HG02840 (cell line): ENCODE measurements around the gene TLR9.
"Not testable (repeated sequence)": the region's sequence is repeated elsewhere in the genome, so short reads cannot be mapped to it uniquely, and the experiment has no call there.

Experiments used
- ATAC-seq: cut with Tn5 transposase; IDR thresholded peaks from one replicate; pipeline ENCODE4 v1.9.1; 2021; ENCODE audit warnings: mild to moderate bottlenecking, moderate library complexity, moderate number of reproducible peaks; ENCODE audit not compliant: unreplicated experiment, low FRiP score

The TLR9 gene, protein sequence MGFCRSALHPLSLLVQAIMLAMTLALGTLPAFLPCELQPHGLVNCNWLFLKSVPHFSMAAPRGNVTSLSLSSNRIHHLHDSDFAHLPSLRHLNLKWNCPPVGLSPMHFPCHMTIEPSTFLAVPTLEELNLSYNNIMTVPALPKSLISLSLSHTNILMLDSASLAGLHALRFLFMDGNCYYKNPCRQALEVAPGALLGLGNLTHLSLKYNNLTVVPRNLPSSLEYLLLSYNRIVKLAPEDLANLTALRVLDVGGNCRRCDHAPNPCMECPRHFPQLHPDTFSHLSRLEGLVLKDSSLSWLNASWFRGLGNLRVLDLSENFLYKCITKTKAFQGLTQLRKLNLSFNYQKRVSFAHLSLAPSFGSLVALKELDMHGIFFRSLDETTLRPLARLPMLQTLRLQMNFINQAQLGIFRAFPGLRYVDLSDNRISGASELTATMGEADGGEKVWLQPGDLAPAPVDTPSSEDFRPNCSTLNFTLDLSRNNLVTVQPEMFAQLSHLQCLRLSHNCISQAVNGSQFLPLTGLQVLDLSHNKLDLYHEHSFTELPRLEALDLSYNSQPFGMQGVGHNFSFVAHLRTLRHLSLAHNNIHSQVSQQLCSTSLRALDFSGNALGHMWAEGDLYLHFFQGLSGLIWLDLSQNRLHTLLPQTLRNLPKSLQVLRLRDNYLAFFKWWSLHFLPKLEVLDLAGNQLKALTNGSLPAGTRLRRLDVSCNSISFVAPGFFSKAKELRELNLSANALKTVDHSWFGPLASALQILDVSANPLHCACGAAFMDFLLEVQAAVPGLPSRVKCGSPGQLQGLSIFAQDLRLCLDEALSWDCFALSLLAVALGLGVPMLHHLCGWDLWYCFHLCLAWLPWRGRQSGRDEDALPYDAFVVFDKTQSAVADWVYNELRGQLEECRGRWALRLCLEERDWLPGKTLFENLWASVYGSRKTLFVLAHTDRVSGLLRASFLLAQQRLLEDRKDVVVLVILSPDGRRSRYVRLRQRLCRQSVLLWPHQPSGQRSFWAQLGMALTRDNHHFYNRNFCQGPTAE

DNA sequence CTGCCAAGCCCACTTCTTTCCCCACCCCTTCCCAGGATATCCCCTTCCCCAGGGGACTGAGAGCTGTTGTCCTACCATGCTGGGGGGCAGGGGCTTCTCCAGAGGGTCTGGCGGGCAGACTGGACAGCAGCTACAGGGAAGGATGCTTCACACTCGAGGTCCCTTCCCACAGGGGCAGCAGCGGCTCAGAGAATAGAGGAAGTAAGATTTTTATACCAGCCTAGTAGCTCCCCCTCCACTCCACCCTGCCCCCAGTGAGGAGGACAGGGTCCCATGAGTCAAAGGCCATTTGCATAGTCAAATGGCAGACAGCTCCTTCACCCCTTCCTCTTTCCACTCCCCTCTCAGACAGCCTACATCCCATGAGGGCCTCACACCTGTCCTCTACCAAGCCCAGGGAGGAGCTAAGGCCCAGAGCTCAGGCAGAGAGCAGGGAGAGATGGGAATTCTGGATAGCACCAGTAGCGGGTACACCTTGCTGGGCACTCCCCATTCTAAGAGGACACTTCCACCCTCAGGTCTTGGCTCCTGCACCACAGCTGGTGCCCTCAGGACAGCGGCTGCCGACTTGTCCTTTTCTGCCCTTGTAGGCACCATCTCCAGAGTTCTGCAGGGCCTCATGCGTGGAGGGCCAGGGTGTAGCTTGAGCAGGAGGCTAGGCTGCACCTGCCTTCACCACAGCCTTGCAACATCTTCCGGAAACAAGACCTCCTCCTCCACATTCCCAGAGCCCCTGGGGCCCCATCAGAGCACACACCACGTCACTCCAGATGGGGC lies at the start of gene TLR9:
TLR9 (minus strand) TSS at position 194 of the 777 bp plus-strand sequence; CDS start at position 78, 116 bp downstream.
- ATAC-seq, result peak; percentile 73

DNA sequence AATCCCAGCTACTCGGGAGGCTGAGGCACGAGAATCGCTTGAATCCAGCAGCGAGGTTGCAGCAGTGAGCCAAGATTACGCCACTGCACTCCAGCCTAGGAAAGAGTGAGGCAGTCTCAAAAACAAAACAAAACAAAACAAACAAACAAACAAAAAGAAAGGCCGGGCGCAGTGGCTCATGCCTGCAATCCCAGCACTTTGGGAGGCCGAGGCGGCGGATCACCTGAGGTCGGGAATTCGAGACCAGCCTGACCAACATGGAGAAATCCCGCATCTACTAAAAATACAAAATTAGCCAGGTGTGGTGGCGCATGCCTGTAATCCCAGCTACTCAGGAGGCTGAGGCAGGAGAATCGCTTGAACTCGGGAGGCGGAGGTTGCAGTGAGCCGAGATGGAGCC lies 49.3 kb upstream of the TLR9 start:
- not testable (repeated sequence) for ATAC-seq

DNA sequence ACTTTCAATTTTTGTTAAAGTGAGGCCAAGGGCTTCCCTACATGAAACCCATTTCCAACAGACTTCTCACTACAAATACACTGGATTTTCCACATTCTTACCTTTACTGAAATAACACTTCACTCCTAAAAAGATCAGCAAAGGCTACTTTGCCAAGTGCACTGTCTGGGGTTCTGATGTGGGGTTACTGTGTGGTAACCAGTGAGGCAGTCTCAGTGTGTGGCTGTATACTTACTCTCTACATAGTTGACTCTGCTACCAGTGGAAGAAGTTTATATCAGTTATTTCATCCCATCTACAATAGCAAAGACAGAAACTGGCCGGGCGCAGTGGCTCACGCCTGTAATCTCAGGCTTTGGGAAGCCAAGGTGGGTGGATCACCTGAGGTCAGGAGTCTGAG lies 47.4 kb upstream of the TLR9 start:
- ATAC-seq, result no peak

DNA sequence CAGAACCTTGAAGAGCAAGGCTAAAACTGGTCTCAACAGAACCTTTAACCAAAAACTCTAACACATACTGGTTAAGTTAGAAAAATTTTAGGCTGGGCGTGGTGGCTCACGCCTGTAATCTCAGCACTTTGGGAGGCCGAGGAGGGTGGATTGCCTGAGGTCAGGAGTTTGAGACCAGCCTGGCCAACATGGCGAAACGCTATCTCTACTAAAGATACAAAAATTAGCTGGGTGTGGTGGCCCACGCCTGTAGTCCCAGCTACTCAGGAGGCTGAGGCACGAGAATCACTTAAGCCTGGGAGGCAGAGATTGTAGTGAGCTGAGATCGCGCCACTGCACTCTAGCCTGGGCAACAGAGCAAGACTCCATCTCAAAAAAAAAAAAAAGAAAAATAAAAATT lies 46.7 kb upstream of the TLR9 start:
- ATAC-seq, result not testable (repeated sequence)

DNA sequence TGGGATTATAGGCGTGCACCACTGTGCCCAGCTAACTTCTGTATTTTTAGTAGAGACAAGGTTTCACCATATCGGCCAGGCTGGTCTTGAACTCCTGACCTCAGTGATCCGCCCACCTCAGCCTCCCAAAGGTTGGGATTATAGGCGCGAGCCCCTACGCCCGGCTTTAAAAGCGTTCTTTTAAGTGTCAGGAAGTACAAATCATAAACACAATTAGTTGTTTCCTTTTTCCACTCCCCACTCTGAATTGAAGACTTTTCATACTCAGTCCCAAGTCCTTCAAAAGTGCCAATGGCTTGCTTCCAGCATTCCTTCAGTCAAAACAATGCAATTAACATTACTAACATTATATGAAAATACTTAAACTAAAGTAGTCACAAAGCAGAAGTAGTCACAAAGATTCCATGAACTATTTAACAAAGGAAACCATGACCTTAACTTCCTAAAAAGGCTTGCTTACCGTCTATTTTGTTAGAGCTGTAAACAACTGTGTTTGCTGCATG lies 44.9 kb upstream of the TLR9 start:
- no peak for ATAC-seq

DNA sequence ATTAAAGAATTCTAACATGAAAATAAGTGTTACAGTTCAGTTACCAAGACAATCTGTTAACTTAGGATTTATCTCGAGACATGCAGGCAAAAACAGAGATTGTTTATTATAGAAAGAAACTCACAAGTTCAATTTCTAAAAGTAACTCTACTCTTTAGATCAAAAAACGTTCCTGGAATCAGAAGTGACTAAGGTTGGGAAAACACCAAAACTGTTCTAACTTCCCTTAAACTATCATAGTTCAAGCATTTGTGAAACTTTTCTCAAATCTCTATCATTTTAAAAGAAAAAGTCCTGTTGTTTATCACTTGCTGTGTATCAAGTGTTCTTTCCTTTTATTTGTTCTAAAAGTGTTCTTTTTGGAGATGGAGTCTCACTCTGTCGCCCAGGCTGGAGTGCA lies 44.3 kb upstream of the TLR9 start:
- no peak for ATAC-seq

DNA sequence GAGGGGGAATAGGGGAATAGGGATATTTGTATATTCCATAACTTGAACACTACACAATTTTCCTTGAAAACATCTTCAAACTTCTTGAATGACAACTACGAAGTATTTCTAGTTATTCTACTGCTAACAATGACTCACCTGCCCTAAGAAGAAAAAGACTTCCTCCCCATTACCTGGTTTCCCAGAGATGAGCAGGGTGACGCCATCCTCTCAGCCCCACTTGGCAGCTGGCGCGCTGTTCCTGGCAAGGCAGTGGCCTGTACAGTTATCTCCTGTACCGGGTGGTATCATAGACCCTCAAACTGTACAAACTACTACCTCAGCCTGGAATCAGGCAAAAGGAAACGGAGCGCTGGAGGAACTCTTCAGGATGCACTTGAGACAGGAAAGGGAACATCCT lies 42.6 kb upstream of the TLR9 start:
- ATAC-seq, result no peak

DNA sequence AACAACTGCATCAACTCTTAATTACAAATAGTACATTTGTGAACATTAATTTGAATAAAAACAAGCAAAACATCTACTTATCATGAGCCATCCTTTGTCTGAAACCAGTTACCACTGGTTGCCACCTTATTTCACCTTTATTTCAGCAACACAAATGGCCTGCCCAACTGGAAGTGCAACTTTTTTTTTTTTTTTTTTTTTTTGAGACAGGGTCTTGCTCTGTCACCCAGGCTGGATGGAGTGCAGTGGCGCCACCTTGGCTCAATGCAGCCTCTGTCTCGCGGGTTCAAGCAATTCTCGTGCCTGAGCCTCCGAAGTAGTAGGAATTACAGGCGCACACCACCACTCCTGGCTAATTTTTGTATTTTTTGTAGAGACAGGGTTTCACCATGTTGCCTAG lies 39.9 kb upstream of the TLR9 start:
- no peak for ATAC-seq

DNA sequence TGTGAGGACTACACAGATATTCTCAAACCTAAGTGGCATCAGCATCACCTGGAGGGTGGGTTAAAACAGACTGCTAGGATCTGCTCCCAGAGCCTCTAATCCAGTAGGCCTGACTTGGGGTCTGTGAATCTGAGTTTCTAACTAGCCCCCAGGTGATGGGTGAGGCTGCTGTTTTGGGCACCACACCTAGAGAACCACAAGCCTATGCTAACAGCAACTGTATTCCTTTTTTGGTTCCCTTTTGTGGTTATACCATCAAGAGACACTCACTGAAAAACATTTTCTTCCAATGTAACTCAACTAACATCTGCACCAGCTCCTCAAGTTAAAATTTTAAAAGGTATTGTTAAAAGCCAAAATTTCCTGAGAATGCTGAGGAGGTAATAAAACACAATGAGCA lies 37.0 kb upstream of the TLR9 start:
- no peak for ATAC-seq

DNA sequence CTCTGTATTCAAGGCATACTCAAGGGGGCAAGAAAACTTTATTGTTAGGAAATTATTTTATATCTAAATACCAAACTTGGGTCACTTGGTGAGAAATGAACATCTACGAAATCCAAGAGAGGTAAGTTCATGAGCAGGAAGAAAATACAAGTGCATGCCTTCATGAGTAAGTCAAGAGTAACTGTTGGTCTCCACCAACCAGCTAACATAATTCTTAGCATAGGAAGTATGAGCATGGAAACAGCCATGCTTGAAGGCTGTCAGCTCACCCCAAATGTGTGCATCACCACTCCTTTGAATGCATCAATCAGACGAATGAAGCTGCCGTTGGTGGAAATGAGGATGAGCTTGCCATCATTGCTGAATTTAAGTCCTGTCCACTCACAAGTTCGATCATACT lies 34.0 kb upstream of the TLR9 start:
- no peak for ATAC-seq

DNA sequence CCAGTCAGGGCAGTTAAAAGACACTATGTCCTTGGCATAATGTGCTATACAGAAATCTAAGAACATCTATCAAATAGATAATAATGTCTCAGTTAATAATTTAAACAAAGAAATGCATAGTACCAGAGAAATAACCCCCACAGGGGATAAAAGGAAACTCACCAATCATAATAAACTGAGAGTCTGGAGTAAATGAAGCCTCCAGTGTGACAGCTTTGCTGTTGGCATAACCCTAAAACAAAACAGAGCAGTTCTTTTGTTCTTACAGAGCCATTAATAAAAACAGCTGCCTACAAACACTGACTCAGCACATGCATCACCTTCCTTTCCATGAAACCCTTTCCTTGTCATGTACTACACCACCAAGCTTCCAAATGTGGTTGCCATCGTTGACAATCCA lies 33.6 kb upstream of the TLR9 start:
- ATAC-seq, result no peak

DNA sequence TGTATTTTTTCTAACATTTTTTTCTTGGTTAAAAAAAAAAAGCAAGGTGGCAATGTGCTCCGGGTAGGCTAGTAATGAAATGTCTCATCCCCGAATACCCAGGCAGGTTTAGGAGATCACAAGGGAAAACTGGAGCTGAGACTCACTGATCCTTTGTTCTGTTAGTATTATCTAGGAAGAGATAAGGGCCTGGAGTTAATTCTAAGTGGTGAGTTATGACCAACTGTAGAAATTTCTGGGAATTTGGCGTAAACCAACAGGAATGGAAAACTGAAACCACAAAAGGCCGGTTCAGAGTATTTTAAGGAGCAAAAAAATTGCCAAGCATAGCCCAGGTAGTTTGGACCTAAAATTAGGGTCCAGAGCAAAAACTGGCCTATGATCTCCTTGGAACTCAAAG lies 32.5 kb upstream of the TLR9 start:
- ATAC-seq, result no peak

DNA sequence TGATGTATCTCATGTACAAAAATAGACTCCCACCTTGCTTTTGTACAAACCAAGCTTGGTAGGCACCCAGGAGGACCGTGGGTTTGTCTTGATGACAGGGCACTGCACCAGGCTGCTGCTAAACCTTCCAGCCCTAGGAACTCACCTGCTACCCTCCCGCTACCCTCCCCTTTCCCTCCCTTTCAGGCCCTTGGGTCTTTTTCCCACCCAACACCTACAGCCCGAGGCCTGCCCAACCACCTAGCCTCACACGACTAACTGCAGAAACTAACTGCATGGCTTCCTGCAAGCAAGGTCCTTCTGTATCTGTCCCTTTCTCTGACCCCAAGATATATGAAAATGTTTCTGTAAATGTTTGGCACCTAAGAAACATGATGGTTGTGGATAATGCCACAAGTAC lies 31.2 kb upstream of the TLR9 start:
- no peak for ATAC-seq

DNA sequence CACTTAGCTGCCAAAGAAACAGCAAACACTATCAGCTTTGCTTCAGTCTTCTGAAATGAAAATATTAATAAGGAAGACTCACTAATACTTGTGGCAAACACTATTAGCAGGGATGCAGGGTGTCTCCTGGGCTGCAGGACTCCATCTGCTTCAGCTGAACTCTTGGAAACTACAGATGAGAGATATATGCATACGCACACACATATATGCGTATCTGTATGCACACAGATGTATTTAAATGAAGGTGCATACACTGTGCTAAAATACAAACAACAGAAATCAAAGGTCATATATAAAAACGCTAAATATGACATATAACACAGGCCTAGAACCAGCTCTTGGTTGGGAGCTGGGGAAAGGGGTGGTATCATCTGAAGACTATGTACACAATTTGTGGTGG lies 30.7 kb upstream of the TLR9 start:
- no peak for ATAC-seq

DNA sequence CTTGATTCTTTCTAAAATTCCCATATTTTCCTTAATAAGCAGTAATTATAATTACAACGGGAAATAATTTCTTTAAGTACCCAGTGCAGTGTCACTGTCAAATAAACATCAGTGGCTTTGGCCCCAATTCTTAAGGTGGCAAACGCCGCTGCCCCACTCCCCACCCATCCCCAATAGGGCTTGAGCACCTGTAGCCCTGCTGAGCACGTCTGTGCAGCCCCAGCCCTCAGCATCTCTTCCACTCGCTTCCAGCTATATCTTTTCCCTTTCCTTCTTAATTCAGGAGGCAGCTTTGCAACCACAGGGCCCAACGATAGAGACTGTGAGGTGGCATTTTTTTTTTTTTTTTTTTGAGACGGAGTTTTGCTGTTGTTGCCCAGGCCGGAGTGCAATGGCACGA lies 29.2 kb upstream of the TLR9 start:
- ATAC-seq, result no peak

DNA sequence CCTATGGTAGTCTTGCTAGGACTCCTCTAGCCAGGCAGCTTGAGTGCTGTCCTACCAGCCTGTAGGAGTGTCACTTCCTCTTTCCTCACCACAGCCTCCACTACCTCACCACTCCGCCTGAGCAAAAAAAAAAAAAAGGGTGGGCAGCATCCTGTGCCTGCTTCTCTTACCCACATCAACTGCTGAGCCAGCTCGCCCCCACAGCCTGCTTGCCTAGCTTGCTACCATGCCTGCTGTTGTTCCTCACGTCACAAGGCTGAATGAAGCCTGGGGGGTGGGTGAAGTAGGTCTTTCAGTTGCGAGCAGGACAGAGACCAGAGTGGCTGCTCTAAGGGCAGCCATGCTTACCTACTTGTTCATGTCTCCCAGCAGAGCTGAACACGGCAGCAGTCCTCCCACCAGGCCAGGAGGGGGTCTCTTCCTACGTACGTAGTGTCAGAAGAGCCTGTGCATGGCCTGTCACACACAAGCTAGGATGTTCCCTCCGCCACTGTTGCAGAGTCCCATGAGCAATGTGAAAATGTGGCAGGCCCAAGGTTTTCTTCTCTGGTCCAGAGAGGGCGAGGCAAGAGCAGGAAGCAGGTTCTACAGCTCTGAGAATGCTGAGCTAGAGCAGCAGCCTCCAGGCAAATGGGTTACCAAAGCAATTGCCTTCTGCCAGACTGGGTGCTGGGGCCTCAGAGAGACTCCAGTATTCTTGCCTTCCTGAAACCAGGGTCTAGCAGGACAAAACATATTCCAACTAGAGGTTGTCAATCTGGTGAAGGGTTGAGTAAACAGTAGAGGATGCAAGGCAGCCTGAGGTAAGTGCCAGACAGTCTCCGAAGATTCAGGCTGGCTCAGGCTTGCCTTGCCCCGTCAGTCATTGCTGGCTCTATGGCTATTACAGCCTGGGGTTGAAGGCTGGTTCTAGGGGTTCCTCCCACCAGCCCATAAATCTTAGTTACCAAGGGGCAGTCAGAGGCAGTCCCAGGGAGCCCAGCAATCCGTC lies 28.2 kb upstream of the TLR9 start:
- ATAC-seq, result peak; percentile 76

DNA sequence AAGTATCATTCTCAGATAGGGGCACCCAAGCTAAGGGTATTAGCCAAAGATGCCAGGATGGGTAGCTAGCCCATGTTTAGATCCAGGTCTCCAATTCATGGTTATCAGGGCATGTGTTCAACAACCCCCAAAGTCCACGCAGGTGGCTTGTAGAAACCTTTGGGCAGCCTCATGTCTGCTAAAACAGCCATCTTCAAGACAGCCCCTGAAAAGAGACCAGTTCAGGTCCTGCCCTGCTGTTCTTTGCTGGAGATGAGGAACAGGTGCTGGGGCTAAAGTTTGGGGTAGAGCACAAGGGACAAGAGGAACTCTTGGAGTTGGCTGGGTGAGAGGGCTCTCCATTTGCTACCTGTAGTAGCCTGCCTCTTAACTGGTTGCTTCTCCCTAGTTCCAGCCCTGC lies 24.7 kb upstream of the TLR9 start:
- ATAC-seq, result no peak

DNA sequence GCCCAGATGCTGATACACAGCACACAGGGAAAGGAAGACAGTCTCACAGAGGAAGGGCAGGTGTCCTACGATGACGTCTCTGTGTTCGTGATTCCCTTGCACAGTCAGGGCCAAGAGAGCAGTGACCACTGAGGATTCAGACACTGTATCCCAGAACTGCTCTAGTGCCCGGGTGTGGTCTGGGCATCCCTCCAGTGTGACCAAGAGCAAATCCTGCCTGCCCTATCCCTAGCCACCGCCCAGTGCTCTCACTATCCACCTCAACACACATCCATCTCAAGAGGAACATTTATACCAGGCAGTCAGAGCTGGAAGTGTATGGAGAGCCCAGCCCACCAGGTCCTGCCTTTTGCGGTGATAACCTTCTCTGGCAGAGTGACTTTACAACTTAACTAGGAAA lies 24.2 kb upstream of the TLR9 start:
- no peak for ATAC-seq

DNA sequence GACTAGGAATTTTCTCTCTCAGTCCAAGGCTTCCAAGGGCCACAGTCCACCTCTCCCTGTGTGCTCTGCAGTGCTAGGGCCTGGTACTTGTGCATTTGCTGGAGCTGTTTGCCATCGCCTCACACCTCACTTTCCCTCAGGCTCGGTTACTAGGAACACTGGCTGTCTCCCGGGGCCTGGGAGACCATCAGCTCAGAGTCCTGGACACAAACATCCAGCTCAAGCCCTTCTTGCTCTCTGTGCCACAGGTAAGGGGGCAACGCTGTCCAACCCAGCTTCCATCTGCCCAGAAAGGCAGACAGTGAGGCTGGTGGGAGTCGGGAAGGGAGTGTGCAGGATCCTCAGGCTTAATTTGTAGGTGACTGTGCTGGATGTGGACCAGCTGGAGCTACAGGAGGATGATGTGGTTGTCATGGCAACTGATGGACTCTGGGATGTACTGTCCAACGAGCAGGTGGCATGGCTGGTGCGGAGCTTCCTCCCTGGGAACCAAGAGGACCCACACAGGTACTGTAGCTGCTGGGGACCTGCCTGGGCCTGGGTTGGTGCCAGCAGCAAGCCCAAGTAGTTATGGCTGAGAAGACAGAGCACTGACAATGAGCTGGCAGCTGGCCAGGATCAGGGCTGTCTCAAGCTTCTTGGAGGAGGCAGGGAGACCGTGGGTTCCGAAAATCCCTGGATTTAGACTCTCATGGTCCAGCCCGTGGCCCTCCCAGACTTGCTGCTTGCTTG lies 23.5 kb upstream of the TLR9 start:
- ATAC-seq, result no peak
